ENCODE data around the gene BORCS6. TPM values are rescaled to one million over a fixed set of nuclear protein-coding genes. Genes with fewer than 3 reads are reported as not detected.
A peak's percentile ranks its signal among the peaks of the same experiment; 100 is the strongest.

BORCS6 gene
- total RNA-seq, 1 donor from 2014 or later = 9.7 TPM

DNA sequence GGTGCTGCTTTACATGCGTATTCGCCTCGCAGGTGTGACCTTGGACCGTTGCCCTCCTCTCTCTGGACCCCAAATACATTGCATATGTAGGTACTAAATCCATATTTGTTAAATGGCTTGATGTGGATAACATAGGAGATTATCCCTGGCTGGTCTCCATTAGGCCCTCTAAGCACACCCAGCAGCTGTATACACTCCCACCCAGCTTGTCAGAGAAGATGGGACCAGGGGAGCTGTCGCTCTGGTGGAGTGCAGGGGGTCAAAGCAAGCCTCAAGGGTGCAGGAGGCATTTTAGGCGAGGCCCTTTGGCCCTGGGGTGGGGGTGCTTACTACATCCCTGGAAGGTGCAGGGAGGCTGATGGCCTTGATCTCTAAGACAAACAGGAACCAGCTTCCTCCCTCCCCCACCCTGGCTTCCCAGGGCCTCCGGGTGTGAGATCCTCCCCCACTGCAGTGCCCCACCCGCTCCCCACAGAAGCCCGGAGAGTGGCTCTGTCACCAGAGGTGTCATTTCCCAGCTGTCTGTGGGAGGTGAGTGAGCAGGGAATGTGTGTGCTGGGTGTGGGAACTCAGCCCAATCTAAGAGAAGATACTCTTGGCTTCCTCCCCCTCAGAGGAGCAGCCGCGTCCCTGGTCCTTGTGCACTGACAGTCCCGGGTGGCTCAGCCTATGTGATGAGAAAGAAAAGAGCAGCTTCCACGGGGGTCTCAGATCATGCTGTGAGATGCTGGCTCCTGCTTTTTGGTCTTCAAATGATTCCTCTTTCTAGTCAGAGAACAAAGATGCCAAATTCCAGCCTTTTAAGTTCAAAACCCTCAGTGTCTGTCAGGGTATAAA is 25.8 kb downstream of the BORCS6 start:
- H3K4me3 Mint-ChIP-seq (ENCODE audit: unreplicated experiment) = peak overlapping the region; percentile 94
- H3K36me3 Mint-ChIP-seq (ENCODE audit: low read depth, unreplicated experiment) = peaks cover 14% of the 10 kb centered on the region
- H3K4me1 Mint-ChIP-seq (ENCODE audit: unreplicated experiment) = peaks cover 38% of the 10 kb centered on the region
- DNase-seq (ENCODE audit: low spot score) = no peak
- H3K9me3 Mint-ChIP-seq (ENCODE audit: unreplicated experiment) = no peaks in the 10 kb centered on the region
- H3K27ac Mint-ChIP-seq (ENCODE audit: unreplicated experiment) = peak overlapping the region; percentile 42
- peaks cover 15% of the 10 kb centered on the region for H3K27me3 Mint-ChIP-seq (ENCODE audit: unreplicated experiment)
- TF ChIP-seq CTCF (IDR thresholded peaks at IDR 0.05; ENCODE audit: unreplicated experiment) = no peak

DNA sequence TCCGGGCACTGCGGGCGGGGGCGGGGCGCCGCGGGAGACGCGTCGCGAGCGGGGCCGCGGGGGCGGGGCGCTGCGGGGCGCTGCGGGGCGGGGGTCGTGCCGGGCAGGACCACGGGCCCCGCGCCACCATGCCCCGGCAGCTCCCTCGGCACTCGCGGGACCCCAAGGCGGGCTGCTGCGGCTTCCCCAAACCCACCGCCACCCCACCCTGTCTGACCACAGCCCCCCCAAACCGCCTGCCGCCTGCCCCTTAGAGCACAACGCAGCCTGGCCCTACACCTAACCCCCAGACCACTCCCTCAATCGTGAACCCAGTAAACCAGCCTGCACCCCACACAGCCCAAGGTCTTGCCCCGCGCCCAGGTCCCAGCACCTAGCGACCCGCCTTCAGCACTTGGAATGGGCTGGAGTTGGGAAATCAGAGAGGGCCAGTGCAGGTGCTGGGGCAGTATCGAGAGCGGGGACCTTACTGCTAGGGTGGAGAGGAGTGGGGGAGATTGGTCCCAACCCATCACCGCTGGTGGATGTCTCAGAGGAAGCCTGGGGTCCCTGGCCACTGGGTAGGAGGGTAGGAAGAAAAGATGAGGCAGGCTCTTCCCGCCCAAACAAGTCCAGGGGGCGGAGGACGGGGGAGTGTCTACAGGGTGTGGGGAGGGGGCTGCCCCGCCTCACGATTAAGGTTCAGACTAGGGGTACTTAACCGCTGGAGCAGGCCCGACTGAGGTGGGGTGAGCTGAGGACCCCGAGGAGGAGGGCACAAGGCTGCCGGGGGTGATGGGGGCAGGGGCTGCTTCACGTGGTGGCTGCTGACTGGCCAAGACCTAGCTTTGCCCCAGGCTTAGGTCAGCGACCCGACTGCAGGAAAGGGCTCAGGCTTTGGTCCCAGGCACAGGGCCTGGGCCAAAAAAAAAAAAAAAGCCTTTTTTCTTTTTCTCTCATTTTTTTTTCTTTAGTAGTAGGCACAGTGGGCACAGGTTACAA is 26.7 kb downstream of the BORCS6 start:
- peak overlapping the region; percentile 94 for H3K4me3 Mint-ChIP-seq (ENCODE audit: unreplicated experiment)
- peak overlapping the region; percentile 82 for H3K27ac Mint-ChIP-seq (ENCODE audit: unreplicated experiment)
- peaks cover 14% of the 10 kb centered on the region for H3K36me3 Mint-ChIP-seq (ENCODE audit: low read depth, unreplicated experiment)
- TF ChIP-seq CTCF (IDR thresholded peaks at IDR 0.05; ENCODE audit: unreplicated experiment) = no peak
- H3K9me3 Mint-ChIP-seq (ENCODE audit: unreplicated experiment) = no peaks in the 10 kb centered on the region
- DNase-seq (ENCODE audit: low spot score) = no peak
- peaks cover 41% of the 10 kb centered on the region for H3K4me1 Mint-ChIP-seq (ENCODE audit: unreplicated experiment)
- peaks cover 13% of the 10 kb centered on the region for H3K27me3 Mint-ChIP-seq (ENCODE audit: unreplicated experiment)

DNA sequence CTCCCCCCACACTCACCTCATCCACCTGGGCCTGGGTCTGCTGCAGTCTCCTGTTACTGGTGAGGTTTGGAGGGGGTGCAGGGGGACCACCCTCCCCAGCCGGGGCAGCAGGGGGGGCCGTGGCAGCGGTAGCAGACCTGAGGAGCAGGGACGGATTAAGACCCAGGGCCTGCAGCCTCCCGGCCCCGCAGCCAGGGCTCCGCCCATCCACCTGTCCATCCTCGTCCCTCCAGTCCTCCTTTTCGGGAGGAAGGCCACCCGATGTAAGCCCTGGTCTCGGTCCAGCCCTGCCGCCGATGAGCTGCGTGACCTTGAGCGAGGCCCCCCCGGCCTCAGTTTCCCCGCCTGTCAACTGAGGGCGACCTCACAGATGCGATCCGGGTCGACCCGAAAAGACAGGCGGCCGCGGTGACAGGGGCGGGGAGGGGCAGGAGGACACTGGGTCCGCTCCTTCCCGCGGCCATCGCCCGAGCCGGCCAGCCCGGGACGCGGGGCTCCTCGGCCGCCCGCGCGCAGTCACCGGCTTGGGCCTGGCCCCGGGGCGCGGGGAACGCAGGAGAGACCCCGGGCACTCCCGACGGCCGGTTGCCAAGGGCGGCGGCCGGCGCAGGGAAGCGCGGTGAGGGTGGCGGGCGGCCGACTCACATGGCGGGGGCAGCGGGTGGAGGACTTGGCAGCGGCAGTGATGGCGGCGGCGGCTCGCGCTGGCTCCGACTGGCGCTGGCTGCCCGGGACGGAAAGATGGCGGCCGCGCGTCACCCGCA is 27.6 kb downstream of the BORCS6 start, which contains the start of gene VAMP2:
TSS of gene VAMP2 (minus strand) at position 716 of the 764 bp plus-strand sequence. CDS start at position 647, 69 bp downstream.
- Mint-ChIP-seq H3K9me3 (ENCODE audit: unreplicated experiment) (no peaks in the 10 kb centered on the region), H3K27ac (ENCODE audit: unreplicated experiment) (peak within 1 kb of the TSS; percentile 82)

More for the DNA sequence above, 27.6 kb downstream of the BORCS6 start, which contains the start of gene VAMP2:
- peaks cover 13% of the 10 kb centered on the region for H3K27me3 Mint-ChIP-seq (ENCODE audit: unreplicated experiment)
- peaks cover 14% of the 10 kb centered on the region for H3K36me3 Mint-ChIP-seq (ENCODE audit: low read depth, unreplicated experiment)
- TF ChIP-seq CTCF (IDR thresholded peaks at IDR 0.05; ENCODE audit: unreplicated experiment) = no peak
- DNase-seq (ENCODE audit: low spot score) = peak; percentile 84
- peaks cover 41% of the 10 kb centered on the region for H3K4me1 Mint-ChIP-seq (ENCODE audit: unreplicated experiment)
- peak within 1 kb of the TSS; percentile 94 for H3K4me3 Mint-ChIP-seq (ENCODE audit: unreplicated experiment)
